Smooth muscle cell (in vitro differentiated cells): ENCODE data around the gene TWF2. TPM values are rescaled to one million over a fixed set of nuclear protein-coding genes. Genes with fewer than 3 reads are reported as not detected.
A peak's percentile ranks its signal among the peaks of the same experiment; 100 is the strongest.

Source experiments
- DNase-seq: peaks from one replicate; lab custom pipeline; 2025; ENCODE audit not compliant: unreplicated experiment; lab: John Stamatoyannopoulos, UW
- H2AFZ ChIP-seq: fragments of 200-600 bp; sonication (generic); 2 replicates; pipeline ENCODE4 v1.6.0; 2016; ENCODE audit warnings: antibody characterized with exemption, low read depth, mild to moderate bottlenecking
- H3F3A ChIP-seq: fragments of 200-600 bp; sonication (generic); 2 replicates; pipeline ENCODE4 v1.6.0; 2017; ENCODE audit warnings: antibody characterized with exemption, low read depth
- H3K27ac ChIP-seq: fragments of 200-600 bp; sonication (generic); 2 replicates; pipeline ENCODE4 v1.5.1; 2016; ENCODE audit warnings: low read depth, mild to moderate bottlenecking
- H3K27me3 ChIP-seq: fragments of 200-600 bp; sonication (generic); 2 replicates; pipeline ENCODE4 v1.6.1; 2016; ENCODE audit warnings: low read depth, mild to moderate bottlenecking
- H3K36me3 ChIP-seq: fragments of 200-600 bp; sonication (generic); 2 replicates; pipeline ENCODE4 v1.5.1; 2016; ENCODE audit warnings: low read depth
- H3K4me1 ChIP-seq: fragments of 200-600 bp; sonication (generic); 2 replicates; pipeline ENCODE4 v1.5.1; 2016; ENCODE audit warnings: low read depth
- H3K4me2 ChIP-seq: fragments of 200-600 bp; sonication (generic); 2 replicates; pipeline ENCODE4 v1.6.0; 2016; ENCODE audit warnings: mild to moderate bottlenecking
- H3K4me3 ChIP-seq: fragments of 200-600 bp; sonication (generic); 2 replicates; pipeline ENCODE4 v1.5.1; 2016; ENCODE audit warnings: mild to moderate bottlenecking
- H3K79me2 ChIP-seq: fragments of 200-600 bp; sonication (generic); 2 replicates; pipeline ENCODE4 v1.6.0; 2016; ENCODE audit warnings: low read depth, mild to moderate bottlenecking
- H3K9ac ChIP-seq: fragments of 200-600 bp; sonication (generic); 2 replicates; pipeline ENCODE4 v1.6.0; 2016; ENCODE audit warnings: low read depth
- H3K9me3 ChIP-seq: fragments of 200-600 bp; sonication (generic); replicated peaks from 2 replicates; pipeline ENCODE4 v1.5.1; 2016; ENCODE audit warnings: low read depth
- H4K20me1 ChIP-seq: fragments of 200-600 bp; sonication (generic); 2 replicates; pipeline ENCODE4 v1.6.0; 2016; ENCODE audit warnings: low read depth
- WGBS: methylation state at CpG from one replicate; pipeline ENCODE4 v1.1.7; 2016; ENCODE audit warnings: low lambda C conversion rate; 5-methylcytosine and 5-hydroxymethylcytosine counted together
- polyA plus RNA-seq: library from polyadenylated mRNA; unstranded; fragments of >200 nt; fragmentation: Nextera tagmentation; extraction: Ambion mirVana; gene quantifications from 2 replicates; pipeline ENCODE4 v1.2.1, GENCODE V29; 2016
- total RNA-seq: library from RNA; depleted of rRNA; stranded (reverse); fragments of >200 nt; gene quantifications from 2 replicates; pipeline ENCODE4 v1.2.3, GENCODE V29; 2014
- TF ChIP-seq, protein P1 (sequence below): fragments of 200-600 bp; sonication (generic); IDR thresholded peaks from 2 replicates; pipeline ENCODE4 v1.5.1; 2017; ENCODE audit warnings: borderline replicate concordance, mild to moderate bottlenecking, antibody characterized with exemption; ENCODE audit not compliant: insufficient read depth, poor library complexity, severe bottlenecking

The TWF2 gene
- total and polyA plus RNA-seq, 2 experiments from 2014 or later = 80.9 to 96.8 TPM

DNA sequence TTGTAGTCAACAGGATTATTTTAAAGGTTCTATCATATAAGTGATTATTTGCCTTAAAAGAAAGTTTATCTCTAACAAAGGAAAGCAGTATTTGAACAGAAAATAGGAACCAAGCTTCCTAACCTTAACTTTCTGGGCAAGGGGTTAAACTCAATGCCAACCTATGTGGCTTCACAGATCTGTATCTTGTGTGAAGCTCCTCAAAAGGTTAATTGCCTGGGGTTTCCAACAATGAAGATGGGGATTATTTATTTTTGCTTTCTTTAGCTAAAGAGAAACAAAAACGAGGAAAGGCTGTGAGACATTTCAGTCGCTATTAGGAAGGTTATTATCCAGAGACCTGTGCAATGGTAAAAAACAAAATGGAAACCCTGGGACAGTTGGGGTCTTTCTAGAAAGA, 40.6 kb upstream of the TWF2 start:
- Histone ChIP-seq H3K4me1 (peaks cover 30% of the 10 kb centered on the region), H3K9ac (no peak overlapping the region), H3K36me3 (no peaks in the 10 kb centered on the region), H3K79me2 (peaks cover 35% of the 10 kb centered on the region), H3K9me3 (no peaks in the 10 kb centered on the region), H2AFZ (peak overlapping the region; percentile 59), H3K4me3 (peak overlapping the region; percentile 75), H4K20me1 (peaks cover 32% of the 10 kb centered on the region), H3K27me3 (no peaks in the 10 kb centered on the region), H3K27ac (peak overlapping the region; percentile 87), H3F3A (peaks cover 18% of the 10 kb centered on the region), H3K4me2 (peak overlapping the region; percentile 100)
- WGBS = 73% methylated on average over 2 of the region's 2 CpGs
- TF ChIP-seq, protein P1, sequence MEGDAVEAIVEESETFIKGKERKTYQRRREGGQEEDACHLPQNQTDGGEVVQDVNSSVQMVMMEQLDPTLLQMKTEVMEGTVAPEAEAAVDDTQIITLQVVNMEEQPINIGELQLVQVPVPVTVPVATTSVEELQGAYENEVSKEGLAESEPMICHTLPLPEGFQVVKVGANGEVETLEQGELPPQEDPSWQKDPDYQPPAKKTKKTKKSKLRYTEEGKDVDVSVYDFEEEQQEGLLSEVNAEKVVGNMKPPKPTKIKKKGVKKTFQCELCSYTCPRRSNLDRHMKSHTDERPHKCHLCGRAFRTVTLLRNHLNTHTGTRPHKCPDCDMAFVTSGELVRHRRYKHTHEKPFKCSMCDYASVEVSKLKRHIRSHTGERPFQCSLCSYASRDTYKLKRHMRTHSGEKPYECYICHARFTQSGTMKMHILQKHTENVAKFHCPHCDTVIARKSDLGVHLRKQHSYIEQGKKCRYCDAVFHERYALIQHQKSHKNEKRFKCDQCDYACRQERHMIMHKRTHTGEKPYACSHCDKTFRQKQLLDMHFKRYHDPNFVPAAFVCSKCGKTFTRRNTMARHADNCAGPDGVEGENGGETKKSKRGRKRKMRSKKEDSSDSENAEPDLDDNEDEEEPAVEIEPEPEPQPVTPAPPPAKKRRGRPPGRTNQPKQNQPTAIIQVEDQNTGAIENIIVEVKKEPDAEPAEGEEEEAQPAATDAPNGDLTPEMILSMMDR = no peak
- no peak for DNase-seq

DNA sequence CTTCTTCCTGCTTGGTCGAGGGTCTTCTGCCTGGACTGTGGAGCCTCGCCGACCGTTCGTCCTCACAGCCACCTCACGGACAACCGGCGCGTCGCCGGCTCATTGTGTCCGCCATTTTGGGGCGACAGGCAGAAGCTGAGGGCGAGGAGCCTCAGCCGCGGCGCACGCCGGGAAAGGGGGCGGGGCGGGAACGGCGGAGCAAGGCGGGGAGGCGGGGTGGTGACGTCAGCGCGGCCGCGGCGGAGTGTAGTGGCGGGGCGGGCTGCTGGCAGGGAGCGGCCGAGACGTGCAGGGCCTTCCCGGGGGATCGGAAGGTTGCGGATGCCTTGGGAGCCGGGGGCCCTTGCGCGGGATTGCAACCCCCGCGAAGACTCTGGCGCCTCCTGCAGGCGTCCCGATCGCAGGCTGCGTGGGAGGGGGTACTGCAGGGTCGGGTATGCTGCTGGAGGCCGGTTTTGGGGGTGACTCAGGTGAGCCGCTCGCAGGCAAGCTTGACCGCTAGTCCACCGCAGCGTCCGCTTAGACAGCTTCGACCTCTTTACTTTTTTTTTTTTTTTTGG, 39.6 kb upstream of the TWF2 start, which contains the start of gene WDR82:
Gene WDR82, minus strand, starts transcription at position 140 of the 560 bp plus-strand sequence. CDS start 288 bp downstream, outside the sequence.
- peak within 1 kb of the TSS; percentile 91 for H3K9ac ChIP-seq
- peak within 1 kb of the TSS; percentile 87 for H3K27ac ChIP-seq
- TF ChIP-seq, protein P1 = peak; percentile 42
- peaks cover 18% of the 10 kb centered on the region for H3F3A ChIP-seq
- peak within 1 kb of the TSS; percentile 59 for H2AFZ ChIP-seq
- no peaks in the 10 kb centered on the region for H3K36me3 ChIP-seq
- peak within 1 kb of the TSS; percentile 100 for H3K4me2 ChIP-seq
- no peaks in the 10 kb centered on the region for H3K27me3 ChIP-seq
- peak within 1 kb of the TSS; percentile 75 for H3K4me3 ChIP-seq
- H3K79me2 ChIP-seq = peaks cover 46% of the 10 kb centered on the region
- DNase-seq = peak; percentile 94
- peaks cover 30% of the 10 kb centered on the region for H3K4me1 ChIP-seq
- H3K9me3 ChIP-seq = no peaks in the 10 kb centered on the region
- peaks cover 42% of the 10 kb centered on the region for H4K20me1 ChIP-seq
- 1% methylated on average over 44 of the region's 58 CpGs for WGBS

DNA sequence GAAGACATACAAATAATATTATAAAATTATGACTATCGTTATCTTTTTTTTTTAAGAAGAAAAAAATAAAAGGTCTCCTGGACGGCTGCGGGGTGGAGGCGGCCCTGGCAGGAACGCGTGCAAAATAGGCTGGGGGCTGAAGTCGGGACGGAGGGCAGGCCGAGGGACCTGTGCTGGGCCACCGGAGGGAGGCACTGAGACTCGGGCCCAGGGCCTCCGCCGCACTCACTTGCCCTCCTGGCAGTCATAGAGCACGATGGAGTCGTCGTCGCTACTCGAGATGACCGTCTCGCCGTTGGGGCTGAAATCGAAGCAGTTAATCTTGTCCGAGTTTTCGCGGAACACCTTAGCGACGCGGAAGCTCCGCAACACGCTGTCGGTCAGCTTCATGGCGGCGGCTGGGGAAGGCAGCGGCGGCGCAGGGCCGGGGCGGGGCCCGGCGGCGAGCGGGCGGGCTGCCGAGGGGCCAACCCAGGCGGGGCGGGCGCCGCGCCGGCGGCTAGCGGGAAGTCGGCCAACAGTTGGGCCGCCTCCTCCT, 39.1 kb upstream of the TWF2 start:
- peak; percentile 88 for DNase-seq
- H4K20me1 ChIP-seq = peaks cover 47% of the 10 kb centered on the region
- H3K27ac ChIP-seq = peak overlapping the region; percentile 87
- peak overlapping the region; percentile 75 for H3K4me3 ChIP-seq
- 2% methylated on average over 54 of the region's 54 CpGs for WGBS
- H3F3A ChIP-seq = peaks cover 15% of the 10 kb centered on the region
- no peaks in the 10 kb centered on the region for H3K36me3 ChIP-seq
- H3K4me2 ChIP-seq = peak overlapping the region; percentile 100
- H3K4me1 ChIP-seq = peaks cover 30% of the 10 kb centered on the region
- H3K79me2 ChIP-seq = peaks cover 51% of the 10 kb centered on the region
- no peak overlapping the region for H2AFZ ChIP-seq
- TF ChIP-seq, protein P1 = peak; percentile 27
- no peaks in the 10 kb centered on the region for H3K27me3 ChIP-seq
- H3K9me3 ChIP-seq = no peaks in the 10 kb centered on the region
- peak overlapping the region; percentile 91 for H3K9ac ChIP-seq
